CD14-positive monocyte (primary cell): ENCODE data around the gene RTP5. TPM values are rescaled to one million over a fixed set of nuclear protein-coding genes. Genes with fewer than 3 reads are reported as not detected.

Source experiments
- DNase-seq, 3 donors: peaks; one replicate each; pipeline ENCODE4 v3.0.0-alpha.2; 2011 to 2022
- H2AFZ ChIP-seq: 2 replicates; pipeline ENCODE4 v1.6.0; 2012; ENCODE audit warnings: mild to moderate bottlenecking, low read depth, low read length, inconsistent platforms; ENCODE audit not compliant: insufficient read depth, poor library complexity, severe bottlenecking
- H3K27ac ChIP-seq, 2 donors: 1 replicate in 1 of 2; 2 replicates in 1 of 2; pipeline ENCODE4 v1.5.1; 2012 to 2013; ENCODE audit warnings: low read length in 2 of 2, control low read depth in 1 of 2, inconsistent platforms in 1 of 2, low read depth in 1 of 2, mild to moderate bottlenecking in 1 of 2
- H3K27me3 ChIP-seq, 2 donors: one replicate each; pipeline versions ENCODE4 v1.6.0 to v1.6.1; 2011 to 2013; ENCODE audit warnings: low read length in 2 of 2; ENCODE audit not compliant: control insufficient read depth in 2 of 2, insufficient read depth in 2 of 2
- H3K36me3 ChIP-seq, 2 donors: replicated peaks in 1 of 2; 1 replicate in 1 of 2; 2 replicates in 1 of 2; pipeline versions ENCODE4 v1.5.1 to v1.6.1; 2012 to 2013; ENCODE audit warnings: low read length in 2 of 2, control low read depth in 1 of 2, inconsistent platforms in 1 of 2, mild to moderate bottlenecking in 1 of 2; ENCODE audit not compliant: insufficient read depth in 2 of 2, control insufficient read depth in 1 of 2
- H3K4me1 ChIP-seq, 2 donors: 1 replicate in 1 of 2; 2 replicates in 1 of 2; pipeline versions ENCODE4 v1.5.1 to v1.6.1; 2012 to 2013; ENCODE audit warnings: low read length in 2 of 2, control low read depth in 1 of 2, inconsistent platforms in 1 of 2, mild to moderate bottlenecking in 1 of 2, moderate library complexity in 1 of 2; ENCODE audit not compliant: insufficient read depth in 2 of 2, control insufficient read depth in 1 of 2
- H3K4me2 ChIP-seq: replicated peaks from 2 replicates; pipeline ENCODE3; 2012; ENCODE audit warnings: low read length, moderate library complexity, mild to moderate bottlenecking; ENCODE audit not compliant: poor library complexity, severe bottlenecking; ENCODE audit errors: extremely low read depth
- H3K4me3 ChIP-seq, 3 experiments: fragments of 200-600 bp in 1 of 3; sonication (generic) in 1 of 3; replicated peaks in 1 of 3; 1 replicate in 2 of 3; 2 replicates in 1 of 3; pipeline ENCODE4 v1.5.1; 2011 to 2013; ENCODE audit warnings: low read length in 3 of 3, mild to moderate bottlenecking in 3 of 3, control low read depth in 2 of 3, low read depth in 2 of 3, inconsistent platforms in 1 of 3, moderate library complexity in 1 of 3
- H3K79me2 ChIP-seq: 2 replicates; pipeline ENCODE4 v1.6.0; 2012; ENCODE audit warnings: mild to moderate bottlenecking, control low read depth, inconsistent platforms, low read length, moderate library complexity; ENCODE audit not compliant: insufficient read depth
- H3K9ac ChIP-seq: 2 replicates; pipeline ENCODE4 v1.6.0; 2017; ENCODE audit warnings: low read length, mild to moderate bottlenecking; ENCODE audit not compliant: insufficient read depth, poor library complexity, severe bottlenecking
- H3K9me3 ChIP-seq, 2 donors: replicated peaks in 1 of 2; 1 replicate in 1 of 2; 2 replicates in 1 of 2; pipeline versions ENCODE4 v1.5.1 to v1.6.1; 2012 to 2013; ENCODE audit warnings: low read length in 2 of 2, control low read depth in 1 of 2; ENCODE audit not compliant: control insufficient read depth in 1 of 2, insufficient read depth in 1 of 2
- H4K20me1 ChIP-seq: 2 replicates; pipeline ENCODE4 v1.6.0; 2012; ENCODE audit warnings: mild to moderate bottlenecking, low read length, control low read depth, moderate library complexity; ENCODE audit not compliant: insufficient read depth
- H3K27ac Mint-ChIP-seq, 7 donors: one replicate each; pipeline ENCODE4 v1.8.0; 2020; ENCODE audit warnings: mild to moderate bottlenecking in 7 of 7, mixed read lengths in 7 of 7, moderate library complexity in 6 of 7, inconsistent platforms in 2 of 7
- H3K27me3 Mint-ChIP-seq, 3 donors: one replicate each; pipeline ENCODE4 v1.8.0; 2021 to 2022; ENCODE audit warnings: low read depth in 3 of 3, mild to moderate bottlenecking in 3 of 3, mixed read lengths in 3 of 3, moderate library complexity in 3 of 3, inconsistent platforms in 1 of 3
- H3K36me3 Mint-ChIP-seq, 2 donors: one replicate each; pipeline ENCODE4 v1.8.0; 2020; ENCODE audit warnings: mixed read lengths in 2 of 2, inconsistent platforms in 1 of 2, mild to moderate bottlenecking in 1 of 2
- H3K4me1 Mint-ChIP-seq: one replicate; pipeline ENCODE4 v1.8.0; 2020; ENCODE audit warnings: mild to moderate bottlenecking, mixed read lengths
- H3K4me3 Mint-ChIP-seq, 2 donors: one replicate each; pipeline ENCODE4 v1.8.0; 2020; ENCODE audit warnings: mild to moderate bottlenecking in 2 of 2, mixed read lengths in 2 of 2, moderate library complexity in 1 of 2
- H3K9me3 Mint-ChIP-seq, 7 donors: one replicate each; pipeline ENCODE4 v1.8.0; 2020 to 2022; ENCODE audit warnings: mixed read lengths in 7 of 7, mild to moderate bottlenecking in 6 of 7, moderate library complexity in 6 of 7, inconsistent platforms in 2 of 7
- CTCF ChIP-seq: fragments of 200-600 bp; IDR thresholded peaks from one replicate; pipeline ENCODE4 v1.8.0; 2022; ENCODE audit warnings: antibody characterized with exemption, mild to moderate bottlenecking
- WGBS: methylation state at CpG from one replicate; pipeline ENCODE4 v1.1.5; 2013; ENCODE audit warnings: missing lambda C conversion rate; ENCODE audit not compliant: insufficient coverage; 5-methylcytosine and 5-hydroxymethylcytosine counted together
- intact Hi-C, 2 donors: fragments of 100-400 bp; cut with micrococcal nuclease; formaldehyde crosslinking; loops; one replicate each; pipeline versions ENCODE4 v1.15.0 to v1.15.1; 2023
- polyA plus RNA-seq, 3 donors: library from polyadenylated mRNA; depleted of rRNA in 1 of 3; unstranded in 2 of 3; stranded (reverse) in 1 of 3; fragments of 300-500 nt in 2 of 3; fragments of >200 nt in 1 of 3; fragmentation: Illumina TruSeq in 2 of 3; gene quantifications; 1 replicate in 2 of 3; 2 replicates in 1 of 3; pipeline ENCODE4 v1.2.3, GENCODE V29; 2012 to 2021

The RTP5 gene
- polyA plus RNA-seq, 3 donors, result 0.03 TPM; not detected in 2

GRCh38 chr2:241892299-241893137 lies 23.0 kb downstream of the RTP5 start:
- peaks cover 0 to under 1% of the 10 kb centered on the region in 2 donors for H3K9me3 ChIP-seq
- no peaks in the 10 kb centered on the region for H4K20me1 ChIP-seq
- H3K4me3 ChIP-seq, result no peak overlapping the region
- H3K9me3 Mint-ChIP-seq, result peaks cover 0 to 6% (median 2%) of the 10 kb centered on the region in 7 donors
- H3K27ac Mint-ChIP-seq, result peak overlapping the region in 1 of 7 donors; percentile 76
- no peak overlapping the region for H3K9ac ChIP-seq
- WGBS, result 89% methylated on average over 16 of the region's 22 CpGs
- peaks cover 0 to 2% (median 0%) of the 10 kb centered on the region in 3 donors for H3K27me3 Mint-ChIP-seq
- intact Hi-C loops, result loop anchor here in 1 of 2 donors (5.0 kb wide), 1 partner anchor 275 kb away; no protein-coding TSS in a partner anchor
- no peaks in the 10 kb centered on the region for H3K4me1 ChIP-seq
- no peak overlapping the region for H3K4me2 ChIP-seq
- no peaks in the 10 kb centered on the region for H3K27me3 ChIP-seq
- H3K79me2 ChIP-seq, result no peaks in the 10 kb centered on the region
- peaks cover 8 to 12% of the 10 kb centered on the region in 2 donors for H3K36me3 Mint-ChIP-seq
- no peak for TF ChIP-seq CTCF
- H3K27ac ChIP-seq, result no peak overlapping the region
- no peaks in the 10 kb centered on the region for H3K36me3 ChIP-seq
- H2AFZ ChIP-seq, result no peak overlapping the region
- no peak overlapping the region for H3K4me3 Mint-ChIP-seq
- no peaks in the 10 kb centered on the region for H3K4me1 Mint-ChIP-seq
- DNase-seq, result no peak

- Histone ChIP-seq H3K4me3 (no peak overlapping the region), H2AFZ (no peak overlapping the region), H3K4me2 (no peak overlapping the region), H3K36me3 (no peaks in the 10 kb centered on the region), H3K27me3 (no peaks in the 10 kb centered on the region), H3K9me3 (no peaks in the 10 kb centered on the region), H4K20me1 (no peaks in the 10 kb centered on the region), H3K4me1 (no peaks in the 10 kb centered on the region), H3K9ac (no peak overlapping the region), H3K79me2 (no peaks in the 10 kb centered on the region), H3K27ac (no peak overlapping the region)
- no peak for TF ChIP-seq CTCF
- H3K36me3 Mint-ChIP-seq, result peaks cover 7 to 11% of the 10 kb centered on the region in 2 donors
- H3K4me3 Mint-ChIP-seq, result no peak overlapping the region
- no peak overlapping the region for H3K27ac Mint-ChIP-seq
- 98% methylated on average over 14 of the region's 16 CpGs for WGBS
- DNase-seq, result no peak
- H3K4me1 Mint-ChIP-seq, result no peaks in the 10 kb centered on the region
- H3K9me3 Mint-ChIP-seq, result peaks cover 0 to 4% (median 2%) of the 10 kb centered on the region in 7 donors
- H3K27me3 Mint-ChIP-seq, result no peaks in the 10 kb centered on the region
- intact Hi-C loops, result loop anchor here in 1 of 2 donors (5.0 kb wide), 1 partner anchor 276 kb away; no protein-coding TSS in a partner anchor
Measured at GRCh38 chr2:241893265-241893664, 23.7 kb downstream of the RTP5 start.
